Measurements from ENCODE around the gene SUSD1.

Gene SUSD1

DNA sequence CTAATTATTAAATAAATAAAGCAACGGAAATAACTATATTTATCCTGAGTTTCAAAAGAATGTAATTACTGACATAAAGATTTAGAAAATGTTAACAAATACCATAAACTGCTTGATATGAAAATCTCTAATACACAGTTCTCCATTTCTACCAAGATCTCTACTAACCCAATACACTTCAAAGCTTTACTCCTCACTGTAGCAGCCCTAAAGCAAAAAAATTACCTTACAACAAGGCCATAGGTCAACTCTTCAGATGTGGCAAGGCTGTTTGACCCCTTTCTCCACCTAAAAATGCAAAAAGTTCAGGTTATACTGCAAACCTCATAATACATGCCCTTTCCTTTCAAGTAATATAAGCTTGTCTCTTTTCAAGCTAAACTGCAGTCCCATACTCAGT, 181.8 kb downstream of the SUSD1 start:
- no peak overlapping the region for H3K4me2 ChIP-seq (ENCODE audit: low read depth, low read length, poor library complexity, severe bottlenecking)
- no peak overlapping the region for H3K4me3 ChIP-seq (ENCODE audit: low read length, poor library complexity, severe bottlenecking)
- H3F3A ChIP-seq (ENCODE audit: low read depth) = no peaks in the 10 kb centered on the region
- peaks cover 5% of the 10 kb centered on the region for H3K4me1 ChIP-seq (ENCODE audit: insufficient read depth, low read length, poor library complexity, severe bottlenecking)
- no peaks in the 10 kb centered on the region for H3K79me2 ChIP-seq (ENCODE audit: insufficient read depth, low read length)
- no peak overlapping the region for H3K9ac ChIP-seq (ENCODE audit: low read depth, low read length, poor library complexity, severe bottlenecking)
- no peaks in the 10 kb centered on the region for H3K27me3 ChIP-seq (ENCODE audit: insufficient read depth, low read length, poor library complexity, severe bottlenecking)
- TF ChIP-seq EZH2phosphoT487 (IDR thresholded peaks at IDR 0.05; ENCODE audit: borderline replicate concordance) = no peak
- TF ChIP-seq, protein P1, sequence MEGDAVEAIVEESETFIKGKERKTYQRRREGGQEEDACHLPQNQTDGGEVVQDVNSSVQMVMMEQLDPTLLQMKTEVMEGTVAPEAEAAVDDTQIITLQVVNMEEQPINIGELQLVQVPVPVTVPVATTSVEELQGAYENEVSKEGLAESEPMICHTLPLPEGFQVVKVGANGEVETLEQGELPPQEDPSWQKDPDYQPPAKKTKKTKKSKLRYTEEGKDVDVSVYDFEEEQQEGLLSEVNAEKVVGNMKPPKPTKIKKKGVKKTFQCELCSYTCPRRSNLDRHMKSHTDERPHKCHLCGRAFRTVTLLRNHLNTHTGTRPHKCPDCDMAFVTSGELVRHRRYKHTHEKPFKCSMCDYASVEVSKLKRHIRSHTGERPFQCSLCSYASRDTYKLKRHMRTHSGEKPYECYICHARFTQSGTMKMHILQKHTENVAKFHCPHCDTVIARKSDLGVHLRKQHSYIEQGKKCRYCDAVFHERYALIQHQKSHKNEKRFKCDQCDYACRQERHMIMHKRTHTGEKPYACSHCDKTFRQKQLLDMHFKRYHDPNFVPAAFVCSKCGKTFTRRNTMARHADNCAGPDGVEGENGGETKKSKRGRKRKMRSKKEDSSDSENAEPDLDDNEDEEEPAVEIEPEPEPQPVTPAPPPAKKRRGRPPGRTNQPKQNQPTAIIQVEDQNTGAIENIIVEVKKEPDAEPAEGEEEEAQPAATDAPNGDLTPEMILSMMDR (conservative IDR thresholded peaks at IDR 0.05; ENCODE audit: low read length) = no peak
- H3K36me3 ChIP-seq (ENCODE audit: insufficient read depth, low read length) = no peaks in the 10 kb centered on the region
- no peak overlapping the region for H2AFZ ChIP-seq (ENCODE audit: low read length)
- H3K9me3 ChIP-seq (ENCODE audit: insufficient read depth, low read depth, low read length) = no peaks in the 10 kb centered on the region
- H4K20me1 ChIP-seq (ENCODE audit: insufficient read depth, low read length, poor library complexity, severe bottlenecking) = no peaks in the 10 kb centered on the region
- H3K9me2 ChIP-seq (replicated peaks; ENCODE audit: low read depth, low read length) = no peaks in the 10 kb centered on the region

DNA sequence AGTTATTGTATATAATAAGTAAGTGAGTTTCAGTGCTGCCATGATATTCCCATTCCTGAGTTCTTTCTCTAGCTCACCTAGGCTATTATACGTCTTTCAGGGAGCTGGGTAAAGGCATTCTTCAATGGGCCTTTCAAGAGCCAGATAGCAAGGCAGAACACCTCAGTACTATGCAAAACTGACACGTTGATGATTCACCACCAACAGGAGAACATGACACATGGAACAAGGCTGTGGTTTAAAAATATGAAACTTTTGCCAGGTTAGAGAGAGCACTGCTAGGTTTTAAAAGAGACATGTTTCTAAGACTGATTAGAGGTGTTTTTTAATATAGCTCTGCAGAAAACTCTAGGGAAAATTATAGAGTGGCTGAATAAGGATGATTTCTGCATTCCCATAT, 182.6 kb downstream of the SUSD1 start:
- no peak overlapping the region for H2AFZ ChIP-seq (ENCODE audit: low read length)
- no peak overlapping the region for H3K4me3 ChIP-seq (ENCODE audit: low read length, poor library complexity, severe bottlenecking)
- H3K9ac ChIP-seq (ENCODE audit: low read depth, low read length, poor library complexity, severe bottlenecking) = no peak overlapping the region
- no peaks in the 10 kb centered on the region for H3F3A ChIP-seq (ENCODE audit: low read depth)
- H4K20me1 ChIP-seq (ENCODE audit: insufficient read depth, low read length, poor library complexity, severe bottlenecking) = no peaks in the 10 kb centered on the region
- TF ChIP-seq, protein P1 (conservative IDR thresholded peaks at IDR 0.05; ENCODE audit: low read length) = no peak
- no peak for TF ChIP-seq EZH2phosphoT487 (IDR thresholded peaks at IDR 0.05; ENCODE audit: borderline replicate concordance)
- no peaks in the 10 kb centered on the region for H3K27me3 ChIP-seq (ENCODE audit: insufficient read depth, low read length, poor library complexity, severe bottlenecking)
- no peaks in the 10 kb centered on the region for H3K9me3 ChIP-seq (ENCODE audit: insufficient read depth, low read depth, low read length)
- no peak overlapping the region for H3K4me2 ChIP-seq (ENCODE audit: low read depth, low read length, poor library complexity, severe bottlenecking)
- H3K4me1 ChIP-seq (ENCODE audit: insufficient read depth, low read length, poor library complexity, severe bottlenecking) = peaks cover 5% of the 10 kb centered on the region
- H3K36me3 ChIP-seq (ENCODE audit: insufficient read depth, low read length) = no peaks in the 10 kb centered on the region
- no peaks in the 10 kb centered on the region for H3K79me2 ChIP-seq (ENCODE audit: insufficient read depth, low read length)
- no peaks in the 10 kb centered on the region for H3K9me2 ChIP-seq (replicated peaks; ENCODE audit: low read depth, low read length)

DNA sequence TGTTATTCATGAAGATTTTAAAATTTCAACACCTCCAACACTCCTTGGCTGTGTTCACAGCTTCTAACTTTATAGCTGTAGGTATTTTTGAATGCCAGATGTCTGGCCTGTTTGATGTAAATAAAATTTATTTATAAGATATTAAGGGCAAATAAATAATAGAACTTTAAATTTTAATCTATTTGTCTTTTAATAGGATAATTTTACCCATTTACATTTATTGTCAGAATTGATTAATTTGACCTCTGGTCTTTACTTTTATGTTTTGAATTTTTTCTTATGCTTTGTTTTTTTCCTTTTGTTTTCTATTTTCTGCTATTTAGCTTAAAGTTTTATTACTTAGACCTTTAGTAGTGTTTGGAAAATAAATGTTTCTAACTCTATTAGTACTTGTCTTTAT, 183.9 kb downstream of the SUSD1 start:
- TF ChIP-seq, protein P1 (conservative IDR thresholded peaks at IDR 0.05; ENCODE audit: low read length) = no peak
- no peak for TF ChIP-seq EZH2phosphoT487 (IDR thresholded peaks at IDR 0.05; ENCODE audit: borderline replicate concordance)
- Histone ChIP-seq H3K79me2 (ENCODE audit: insufficient read depth, low read length) (no peaks in the 10 kb centered on the region), H2AFZ (ENCODE audit: low read length) (no peak overlapping the region), H4K20me1 (ENCODE audit: insufficient read depth, low read length, poor library complexity, severe bottlenecking) (no peaks in the 10 kb centered on the region), H3K36me3 (ENCODE audit: insufficient read depth, low read length) (no peaks in the 10 kb centered on the region), H3K4me2 (ENCODE audit: low read depth, low read length, poor library complexity, severe bottlenecking) (no peak overlapping the region), H3K27me3 (ENCODE audit: insufficient read depth, low read length, poor library complexity, severe bottlenecking) (no peaks in the 10 kb centered on the region), H3K9me2 (replicated peaks; ENCODE audit: low read depth, low read length) (no peaks in the 10 kb centered on the region), H3K4me1 (ENCODE audit: insufficient read depth, low read length, poor library complexity, severe bottlenecking) (peaks cover 15% of the 10 kb centered on the region), H3K9me3 (ENCODE audit: insufficient read depth, low read depth, low read length) (no peaks in the 10 kb centered on the region), H3K4me3 (ENCODE audit: low read length, poor library complexity, severe bottlenecking) (no peak overlapping the region), H3F3A (ENCODE audit: low read depth) (no peaks in the 10 kb centered on the region), H3K9ac (ENCODE audit: low read depth, low read length, poor library complexity, severe bottlenecking) (no peak overlapping the region)

Data from Loucy (cell line).